Measurements from ENCODE around the gene UNC45A.

The UNC45A gene

DNA sequence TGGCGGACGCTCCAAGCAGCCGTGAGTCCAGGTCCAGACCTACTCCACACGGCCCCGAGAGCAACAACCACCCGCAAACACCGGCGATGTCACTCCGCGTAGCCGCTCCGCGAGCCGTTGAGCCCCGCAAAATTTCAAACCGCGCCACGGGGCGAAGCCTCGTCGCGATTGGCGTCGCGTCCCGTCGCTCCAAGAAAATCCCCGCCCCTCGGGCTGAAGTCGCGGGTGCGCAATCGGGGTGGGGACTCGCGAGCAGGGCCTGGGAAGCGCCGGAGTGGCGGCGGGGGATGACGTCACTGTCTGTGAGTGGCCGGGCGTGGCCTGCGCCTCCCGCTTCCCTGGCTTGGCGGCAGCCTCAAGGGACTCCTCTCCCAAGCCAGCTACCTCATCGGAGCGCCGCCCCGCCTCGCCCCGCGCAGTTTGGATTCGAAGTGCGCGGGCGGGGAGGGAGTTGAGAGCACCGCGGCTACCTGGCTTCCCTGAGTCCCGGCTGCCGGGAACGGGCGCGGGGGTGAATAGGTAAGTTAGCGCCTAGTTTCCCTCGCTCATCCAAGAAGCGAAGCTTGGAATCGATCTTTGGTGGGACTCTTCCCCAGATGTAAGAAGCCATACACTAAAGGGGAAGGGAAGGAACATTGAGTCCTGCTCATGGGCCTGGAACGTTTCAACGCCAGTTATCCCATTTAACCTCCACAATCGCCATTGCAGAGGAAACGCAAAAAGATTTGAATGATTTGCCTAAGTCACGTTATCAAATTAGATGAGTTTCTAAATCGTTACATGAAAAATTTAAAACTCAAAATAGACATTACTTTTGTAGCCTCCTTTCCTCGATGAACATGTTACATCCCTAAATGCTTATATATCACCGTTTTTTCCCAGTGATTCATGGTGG, 59.6 kb downstream of the UNC45A start, which contains the start of gene PRC1:
Gene PRC1 (minus strand): TSS at position 119 of the 895 bp plus-strand sequence. CDS start 118 bp downstream, at position 1.
- DNase-seq (ENCODE audit: low read depth in 2 of 3, low spot score in 2 of 3): peak; percentile 94 to 97 (median 96)

DNA sequence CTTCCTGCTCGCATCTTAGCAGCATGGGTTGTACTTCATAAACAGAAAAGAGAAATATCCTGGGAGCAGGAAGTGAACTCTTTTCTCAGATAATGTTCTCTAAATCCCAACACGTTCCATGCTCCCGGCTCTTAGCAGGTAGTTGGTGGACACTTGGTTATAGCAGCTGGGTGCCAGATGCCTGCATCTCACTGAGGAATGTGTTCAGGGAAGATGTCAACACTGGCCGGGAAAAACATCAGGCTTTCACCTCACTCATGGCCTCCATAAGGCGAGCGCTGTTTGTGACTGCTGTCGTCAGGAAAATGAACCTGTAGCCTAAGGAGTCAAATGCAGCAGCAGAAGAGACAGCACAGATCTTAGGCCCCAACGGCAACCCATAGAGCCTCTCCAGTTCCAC, 63.7 kb downstream of the UNC45A start:
- DNase-seq (ENCODE audit: low read depth in 2 of 3, low spot score in 2 of 3): no peak

DNA sequence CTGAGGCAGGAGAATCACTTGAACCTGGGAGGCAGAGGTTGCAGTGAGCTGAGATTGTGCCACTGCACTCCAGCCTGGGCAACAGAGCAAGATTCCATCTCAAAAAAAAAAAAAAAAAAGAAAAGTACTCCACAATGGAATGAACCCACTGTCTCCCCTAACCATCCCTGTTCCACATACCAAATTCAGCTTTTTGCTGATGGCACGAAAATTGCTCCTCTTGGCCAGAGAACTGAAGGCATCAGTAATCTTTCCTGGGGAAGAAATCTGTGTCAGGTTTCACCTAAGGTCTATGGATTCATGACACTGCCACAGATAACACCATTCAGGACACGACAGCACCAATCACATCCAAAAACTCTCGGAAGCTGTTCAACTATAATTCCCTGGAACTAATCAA, 66.1 kb downstream of the UNC45A start:
- no peak for DNase-seq (ENCODE audit: low read depth in 2 of 3, low spot score in 2 of 3)
